GM10847 (cell line): ENCODE measurements around the gene WWC2.

Source experiments
- POLR2A ChIP-seq: IDR thresholded peaks from 2 replicates; pipeline ENCODE4 v1.6.1; 2011; ENCODE audit not compliant: insufficient read length; ENCODE audit errors: extremely low read depth

WWC2 gene

GRCh38 chr4:183098723-183099536 lies at the start of gene WWC2:
TSS of gene WWC2 (plus strand) at chr4:183099257. CDS start at chr4:183099492, 235 bp downstream.
- no peak for TF ChIP-seq POLR2A

DNA sequence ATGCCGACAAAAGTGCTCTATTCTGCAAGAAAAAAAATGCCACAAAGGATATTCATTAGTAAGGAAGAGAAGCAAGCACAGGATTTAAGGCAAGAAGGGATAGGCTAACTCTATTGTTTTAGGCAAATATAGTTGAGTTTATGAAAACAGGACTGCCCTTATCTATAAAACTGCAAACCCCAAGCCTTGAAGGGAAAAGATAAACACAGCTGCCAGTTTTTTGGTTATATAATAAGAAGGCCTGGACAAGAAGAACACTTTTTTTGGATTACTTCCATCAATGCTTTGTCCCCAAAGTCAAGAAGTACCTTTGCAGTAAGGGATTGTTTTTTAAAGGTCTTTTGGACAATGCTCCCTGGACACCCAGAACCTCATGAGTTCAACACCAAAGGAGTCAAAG lies 45.4 kb upstream of the WWC2 start:
- TF ChIP-seq POLR2A = no peak

DNA sequence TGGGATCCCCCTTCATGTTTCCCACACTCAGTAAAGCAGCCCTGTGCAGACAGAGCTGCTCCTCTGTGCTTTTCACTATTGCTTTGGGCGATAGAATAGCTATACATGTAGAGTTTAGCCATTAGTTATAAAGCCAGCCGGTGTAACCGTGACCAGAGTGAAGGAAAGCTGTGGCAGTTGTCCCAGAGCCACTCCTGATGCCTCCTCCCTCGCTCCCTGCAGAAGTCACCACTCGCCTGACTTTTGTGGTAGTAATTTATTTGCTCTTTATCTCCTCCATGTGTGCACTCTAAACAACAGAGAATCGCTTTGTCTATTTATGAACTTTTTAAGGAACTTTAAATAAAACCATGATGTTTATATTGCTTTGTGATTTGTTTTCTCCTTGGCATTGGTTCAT lies 41.8 kb upstream of the WWC2 start:
- TF ChIP-seq POLR2A = no peak

DNA sequence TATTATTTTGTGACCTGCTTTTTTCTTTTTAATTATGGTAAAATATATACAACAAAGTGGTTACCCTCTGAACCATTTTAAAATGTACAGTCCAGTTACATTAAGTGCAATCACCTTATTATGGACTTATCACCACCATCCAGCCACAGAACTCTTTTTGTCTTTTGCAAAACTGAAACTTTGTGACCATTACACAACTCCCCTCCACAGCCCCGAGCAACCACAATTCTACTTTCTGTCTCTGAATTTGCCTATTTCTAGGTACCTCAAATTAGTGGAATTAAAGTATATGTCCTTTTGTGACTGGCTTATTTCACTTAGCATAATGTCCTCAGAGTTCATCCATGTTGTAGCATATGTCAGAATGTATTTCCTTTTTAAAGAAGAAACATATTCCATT lies 39.3 kb upstream of the WWC2 start:
- TF ChIP-seq POLR2A = no peak

DNA sequence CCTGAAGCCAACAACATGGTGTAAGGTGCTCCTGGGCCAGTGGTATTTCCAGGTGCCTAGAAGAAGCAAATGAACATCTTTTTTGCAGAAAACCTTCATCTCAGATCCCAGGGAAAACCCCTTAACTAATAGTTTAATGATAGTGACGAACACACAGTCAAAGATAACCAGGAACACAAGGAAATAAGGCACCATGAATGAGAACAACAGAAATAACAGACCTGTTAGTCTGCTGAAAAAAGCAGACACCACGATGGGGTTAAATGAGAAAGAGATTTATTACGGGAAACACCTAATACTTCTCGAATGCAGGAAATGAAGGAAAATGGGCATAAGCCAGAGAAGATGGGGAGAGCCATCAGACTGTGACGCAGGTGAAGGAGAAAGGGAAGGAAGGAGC lies 30.6 kb upstream of the WWC2 start:
- no peak for TF ChIP-seq POLR2A

DNA sequence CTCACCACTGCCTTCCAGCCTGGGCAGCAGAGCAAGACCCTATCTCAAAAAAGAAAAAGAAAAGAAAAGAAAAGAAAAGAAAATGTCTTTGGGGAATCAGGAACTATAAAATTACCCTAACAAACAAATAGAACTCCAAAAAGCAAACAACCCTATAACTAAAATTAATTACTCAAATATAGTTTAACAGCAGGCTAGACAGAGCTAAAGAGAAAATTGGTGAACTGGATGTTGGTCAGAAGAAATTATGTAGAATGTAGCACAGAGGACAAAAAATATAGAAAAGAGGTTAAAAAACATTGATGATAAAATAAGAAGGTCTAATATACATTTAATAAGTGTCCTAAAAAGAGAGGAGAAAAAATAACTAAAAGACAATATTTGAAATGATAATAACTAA lies 27.8 kb upstream of the WWC2 start:
- no peak for TF ChIP-seq POLR2A

DNA sequence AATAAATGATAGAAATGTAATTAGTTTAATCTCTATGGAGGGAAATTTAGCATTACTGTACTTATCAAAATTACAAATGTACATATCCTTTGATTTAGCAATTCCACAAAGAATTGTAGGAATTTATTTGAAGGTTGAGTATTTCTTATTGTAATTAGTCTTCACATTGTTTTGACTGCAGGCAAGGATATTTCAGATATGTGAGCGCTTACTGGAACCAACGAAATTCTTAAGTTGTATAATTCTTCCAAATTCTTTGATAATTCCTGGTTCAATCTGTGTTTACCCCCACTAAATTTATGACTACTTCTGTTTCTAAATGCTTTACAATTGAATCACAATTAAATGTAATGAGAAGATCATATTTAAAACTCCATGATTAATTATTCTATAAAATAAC lies 26.9 kb upstream of the WWC2 start:
- no peak for TF ChIP-seq POLR2A

GRCh38 chr4:183073838-183074145 lies 25.3 kb upstream of the WWC2 start:
- TF ChIP-seq POLR2A = no peak

GRCh38 chr4:183074288-183074990 lies 24.6 kb upstream of the WWC2 start:
- TF ChIP-seq POLR2A = no peak

DNA sequence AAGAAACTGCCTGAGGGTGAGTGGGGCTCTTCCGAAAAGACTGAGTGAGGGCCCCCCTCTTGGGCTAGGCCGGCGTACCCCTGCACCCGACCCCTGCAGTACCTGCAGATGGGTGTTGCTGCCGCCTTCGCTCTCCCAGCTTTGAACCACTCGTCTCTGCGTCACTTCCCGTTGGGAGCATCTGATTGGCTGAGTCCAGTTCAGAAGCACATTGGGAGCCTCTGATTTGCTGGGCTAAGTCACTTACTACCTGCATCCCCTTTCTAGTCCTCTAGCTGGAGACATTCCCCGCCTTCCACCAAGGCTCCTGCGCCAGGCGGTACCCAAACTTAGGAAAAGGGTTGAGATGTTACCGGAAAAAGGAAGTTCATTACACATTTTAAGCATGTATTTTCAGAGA lies 20.4 kb upstream of the WWC2 start:
- no peak for TF ChIP-seq POLR2A

- TF ChIP-seq POLR2A = no peak
These were observed 18.5 kb upstream of the WWC2 start for GRCh38 chr4:183080372-183081115.

- TF ChIP-seq POLR2A = no peak
These were observed 18.0 kb upstream of the WWC2 start for GRCh38 chr4:183081116-183081469.

GRCh38 chr4:183082053-183082452 lies 17.0 kb upstream of the WWC2 start:
- no peak for TF ChIP-seq POLR2A

DNA sequence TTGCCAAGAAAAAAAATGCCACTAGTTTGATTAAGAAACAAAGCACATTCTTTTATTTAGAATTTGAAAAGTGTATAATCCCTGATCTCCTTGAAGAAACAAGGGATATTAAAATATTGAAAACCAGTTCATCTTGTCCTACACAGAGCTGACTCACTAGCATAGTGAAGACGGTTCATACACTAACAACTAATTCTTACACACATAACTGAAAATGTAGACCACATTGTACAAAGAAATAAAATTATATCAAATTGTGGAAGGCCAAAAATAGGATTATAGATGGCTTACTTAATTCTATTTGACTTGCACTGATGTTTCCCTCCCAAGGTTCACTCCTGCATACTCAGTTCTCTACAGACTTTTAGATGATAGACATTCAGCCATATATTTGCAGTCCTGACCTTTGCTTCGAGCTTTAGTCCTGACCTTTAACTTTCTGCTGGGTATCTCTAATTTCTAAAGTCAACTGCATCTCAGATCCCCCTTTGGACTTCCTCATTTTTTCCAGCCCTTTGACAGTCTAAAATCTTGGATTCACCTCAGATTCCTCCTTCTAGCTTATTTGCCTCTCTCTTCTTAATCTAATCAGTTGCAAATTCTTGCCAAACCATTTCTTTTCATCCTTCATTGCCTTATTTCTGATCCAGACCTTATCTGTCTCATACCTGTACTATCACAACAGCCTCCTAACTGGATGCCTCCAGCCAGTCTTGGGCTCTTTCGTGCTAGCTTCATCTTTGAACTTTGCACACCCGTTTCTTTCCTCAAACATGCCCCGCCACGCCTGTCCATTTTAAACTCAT lies 4.5 kb upstream of the WWC2 start:
- TF ChIP-seq POLR2A = no peak

DNA sequence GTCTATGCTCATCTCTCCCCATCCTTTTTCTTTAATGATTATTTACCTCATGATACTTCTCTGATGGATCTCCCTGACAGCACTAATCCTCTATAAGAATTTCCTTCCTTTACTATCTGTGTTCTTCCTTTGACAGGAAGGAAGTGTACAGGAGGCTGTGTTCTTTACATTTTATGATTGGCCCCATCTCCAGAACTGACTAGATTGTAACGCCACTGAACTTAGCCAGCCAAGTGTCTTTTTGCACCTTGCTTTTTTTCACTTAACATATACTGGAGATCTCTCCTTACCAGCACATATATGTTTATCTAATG lies 3.9 kb upstream of the WWC2 start:
- TF ChIP-seq POLR2A = no peak
